Measurements from ENCODE around the gene FAM124B. TPM values are rescaled to one million over a fixed set of nuclear protein-coding genes. Genes with fewer than 3 reads are reported as not detected.

The FAM124B gene
- total RNA-seq, result 46.3 TPM

- DNase-seq (ENCODE audit: low read depth in 2 of 3, low spot score in 2 of 3), result peak; percentile 5 to 99 (median 92)
These were observed at the start of gene FAM124B for GRCh38 chr2:224401641-224402342. Gene FAM124B (minus strand): TSS chr2:224402107. CDS start chr2:224401768, 339 bp downstream.

- DNase-seq (ENCODE audit: low read depth in 2 of 3, low spot score in 2 of 3), result peak in 2 of 3 donors; percentile 57 to 82
These were observed 47.6 kb upstream of the FAM124B start for GRCh38 chr2:224449212-224450147.

GRCh38 chr2:224448236-224448635 is 46.3 kb upstream of the FAM124B start:
- DNase-seq (ENCODE audit: low read depth in 2 of 3, low spot score in 2 of 3), result no peak

GRCh38 chr2:224444783-224445182 is 42.9 kb upstream of the FAM124B start:
- DNase-seq (ENCODE audit: low read depth in 2 of 3, low spot score in 2 of 3), result no peak

- DNase-seq (ENCODE audit: low read depth in 2 of 3, low spot score in 2 of 3), result peak in 1 of 3 donors; percentile 26
These were observed 42.1 kb upstream of the FAM124B start for GRCh38 chr2:224444021-224444420.

- peak in 2 of 3 donors; percentile 35 to 69 for DNase-seq (ENCODE audit: low read depth in 2 of 3, low spot score in 2 of 3)
These were observed 40.4 kb upstream of the FAM124B start for GRCh38 chr2:224442071-224442967.

- DNase-seq (ENCODE audit: low read depth in 2 of 3, low spot score in 2 of 3), result no peak
These were observed 39.1 kb upstream of the FAM124B start for GRCh38 chr2:224440988-224441387.

GRCh38 chr2:224438726-224439125 is 36.8 kb upstream of the FAM124B start:
- no peak for DNase-seq (ENCODE audit: low read depth in 2 of 3, low spot score in 2 of 3)

- no peak for DNase-seq (ENCODE audit: low read depth in 2 of 3, low spot score in 2 of 3)
These were observed 34.7 kb upstream of the FAM124B start for GRCh38 chr2:224436634-224437033.

GRCh38 chr2:224434618-224435017 is 32.7 kb upstream of the FAM124B start:
- DNase-seq (ENCODE audit: low read depth in 2 of 3, low spot score in 2 of 3), result no peak

GRCh38 chr2:224433442-224433841 is 31.5 kb upstream of the FAM124B start:
- DNase-seq (ENCODE audit: low read depth in 2 of 3, low spot score in 2 of 3), result no peak

GRCh38 chr2:224432003-224432579 is 30.2 kb upstream of the FAM124B start:
- DNase-seq (ENCODE audit: low read depth in 2 of 3, low spot score in 2 of 3), result no peak

GRCh38 chr2:224429441-224429810 is 27.5 kb upstream of the FAM124B start:
- DNase-seq (ENCODE audit: low read depth in 2 of 3, low spot score in 2 of 3), result peak in 2 of 3 donors; percentile 87 to 96

- DNase-seq (ENCODE audit: low read depth in 2 of 3, low spot score in 2 of 3), result peak in 1 of 3 donors; percentile 36
These were observed 27.0 kb upstream of the FAM124B start for GRCh38 chr2:224428787-224429440.

- no peak for DNase-seq (ENCODE audit: low read depth in 2 of 3, low spot score in 2 of 3)
These were observed 25.6 kb upstream of the FAM124B start for GRCh38 chr2:224427471-224427870.

- peak in 2 of 3 donors; percentile 27 to 46 for DNase-seq (ENCODE audit: low read depth in 2 of 3, low spot score in 2 of 3)
These were observed 24.7 kb upstream of the FAM124B start for GRCh38 chr2:224426656-224427055.

- DNase-seq (ENCODE audit: low read depth in 2 of 3, low spot score in 2 of 3), result no peak
These were observed 19.2 kb upstream of the FAM124B start for GRCh38 chr2:224421065-224421464.

GRCh38 chr2:224417947-224418346 is 16.0 kb upstream of the FAM124B start:
- DNase-seq (ENCODE audit: low read depth in 2 of 3, low spot score in 2 of 3), result no peak

- no peak for DNase-seq (ENCODE audit: low read depth in 2 of 3, low spot score in 2 of 3)
These were observed 15.4 kb upstream of the FAM124B start for GRCh38 chr2:224417361-224417729.
